ENCODE results near the gene WNK3. TPM values are rescaled to one million over a fixed set of nuclear protein-coding genes. Genes with fewer than 3 reads are reported as not detected.

WNK3 gene
- total RNA-seq, 1 experiment from 2014 or later, result not detected

- Mint-ChIP-seq H3K27me3 (ENCODE audit: insufficient read depth, unreplicated experiment) (no peaks in the 10 kb centered on the region), H3K27ac (ENCODE audit: unreplicated experiment) (no peak overlapping the region), H3K36me3 (ENCODE audit: insufficient read depth, unreplicated experiment) (peaks cover 10% of the 10 kb centered on the region), H3K4me1 (ENCODE audit: low read depth, unreplicated experiment) (no peaks in the 10 kb centered on the region), H3K4me3 (ENCODE audit: unreplicated experiment) (no peak overlapping the region), H3K9me3 (ENCODE audit: unreplicated experiment) (no peaks in the 10 kb centered on the region)
- POLR2A ChIA-PET, result no interaction called here
- TF ChIP-seq CTCF (IDR thresholded peaks at IDR 0.05; ENCODE audit: insufficient read depth in 1 of 2, low read depth in 1 of 2, low read length in 1 of 2, severe bottlenecking in 1 of 2, unreplicated experiment in 1 of 2), result no peak
- no TSS peak for BruUV-seq (replicated peaks)
- no peaks in the 10 kb centered on the region for H3K36me3 ChIP-seq (ENCODE audit: control insufficient read depth, insufficient read depth, low read length)
- no peaks in the 10 kb centered on the region for H3K4me1 ChIP-seq
- no peaks in the 10 kb centered on the region for H3K9me3 ChIP-seq
- intact Hi-C loops (cut with micrococcal nuclease; ENCODE audit: unreplicated experiment), result no loop called here
- no peak overlapping the region for H3K4me3 ChIP-seq (ENCODE audit: low read depth, low read length)
- no peak for DNase-seq
- H3K27me3 ChIP-seq (replicated peaks; ENCODE audit: control insufficient read depth, insufficient read depth, low read length), result no peaks in the 10 kb centered on the region
- CTCF ChIA-PET, result no interaction called here
These were observed 186.2 kb downstream of the WNK3 start for GRCh38 chrX:54171527-54172250.

GRCh38 chrX:54171091-54171490, 186.8 kb downstream of the WNK3 start:
- Histone ChIP-seq H3K36me3 (ENCODE audit: control insufficient read depth, insufficient read depth, low read length) (no peaks in the 10 kb centered on the region), H3K4me3 (ENCODE audit: low read depth, low read length) (no peak overlapping the region), H3K4me1 (no peaks in the 10 kb centered on the region), H3K9me3 (no peaks in the 10 kb centered on the region), H3K27me3 (replicated peaks; ENCODE audit: control insufficient read depth, insufficient read depth, low read length) (no peaks in the 10 kb centered on the region)
- CTCF ChIA-PET, result no interaction called here
- no peaks in the 10 kb centered on the region for H3K9me3 Mint-ChIP-seq (ENCODE audit: unreplicated experiment)
- intact Hi-C loops (cut with micrococcal nuclease; ENCODE audit: unreplicated experiment), result no loop called here
- no peak overlapping the region for H3K4me3 Mint-ChIP-seq (ENCODE audit: unreplicated experiment)
- H3K36me3 Mint-ChIP-seq (ENCODE audit: insufficient read depth, unreplicated experiment), result peaks cover 8% of the 10 kb centered on the region
- no peaks in the 10 kb centered on the region for H3K27me3 Mint-ChIP-seq (ENCODE audit: insufficient read depth, unreplicated experiment)
- no peak for TF ChIP-seq CTCF (IDR thresholded peaks at IDR 0.05; ENCODE audit: insufficient read depth in 1 of 2, low read depth in 1 of 2, low read length in 1 of 2, severe bottlenecking in 1 of 2, unreplicated experiment in 1 of 2)
- no peak for DNase-seq
- H3K27ac Mint-ChIP-seq (ENCODE audit: unreplicated experiment), result no peak overlapping the region
- H3K4me1 Mint-ChIP-seq (ENCODE audit: low read depth, unreplicated experiment), result no peaks in the 10 kb centered on the region
- no TSS peak for BruUV-seq (replicated peaks)
- POLR2A ChIA-PET, result no interaction called here

GRCh38 chrX:54166915-54167314, 190.9 kb downstream of the WNK3 start:
- no peaks in the 10 kb centered on the region for H3K9me3 Mint-ChIP-seq (ENCODE audit: unreplicated experiment)
- Histone ChIP-seq H3K4me1 (no peaks in the 10 kb centered on the region), H3K36me3 (ENCODE audit: control insufficient read depth, insufficient read depth, low read length) (no peaks in the 10 kb centered on the region), H3K27me3 (replicated peaks; ENCODE audit: control insufficient read depth, insufficient read depth, low read length) (no peaks in the 10 kb centered on the region), H3K9me3 (no peaks in the 10 kb centered on the region), H3K4me3 (ENCODE audit: low read depth, low read length) (no peak overlapping the region)
- H3K36me3 Mint-ChIP-seq (ENCODE audit: insufficient read depth, unreplicated experiment), result no peaks in the 10 kb centered on the region
- intact Hi-C loops (cut with micrococcal nuclease; ENCODE audit: unreplicated experiment), result no loop called here
- H3K27me3 Mint-ChIP-seq (ENCODE audit: insufficient read depth, unreplicated experiment), result no peaks in the 10 kb centered on the region
- BruUV-seq (replicated peaks), result no TSS peak
- H3K27ac Mint-ChIP-seq (ENCODE audit: unreplicated experiment), result no peak overlapping the region
- ChIA-PET CTCF (no interaction called here), POLR2A (no interaction called here)
- H3K4me1 Mint-ChIP-seq (ENCODE audit: low read depth, unreplicated experiment), result no peaks in the 10 kb centered on the region
- TF ChIP-seq CTCF (IDR thresholded peaks at IDR 0.05; ENCODE audit: insufficient read depth in 1 of 2, low read depth in 1 of 2, low read length in 1 of 2, severe bottlenecking in 1 of 2, unreplicated experiment in 1 of 2), result no peak
- H3K4me3 Mint-ChIP-seq (ENCODE audit: unreplicated experiment), result no peak overlapping the region
- DNase-seq, result no peak
